Activated T-helper 1 cell treated with anti-CD3 and anti-CD28 coated beads, Interleukin-2, amount 50 U/mL, for 16 hours (primary cell): Measurements from ENCODE around the gene ZNF587.
"Not testable (repeated sequence)": the region's sequence is repeated elsewhere in the genome, so short reads cannot be mapped to it uniquely, and the experiment has no call there.

ENCODE experiments used
- DNase-seq, 2 donors: peaks; one replicate each; pipeline ENCODE4 v3.0.0-alpha.2; 2020; ENCODE audit warnings: low read depth in 1 of 2, low spot score in 1 of 2

ZNF587 gene

GRCh38 chr19:57886046-57886445, 36.4 kb downstream of the ZNF587 start:
- DNase-seq = no peak

GRCh38 chr19:57887195-57887941, 37.7 kb downstream of the ZNF587 start:
- no peak for DNase-seq

- no peak for DNase-seq
These were observed 38.5 kb downstream of the ZNF587 start for GRCh38 chr19:57888107-57888559.

- DNase-seq = peak; percentile 64 to 69
These were observed 39.0 kb downstream of the ZNF587 start, which contains the start of gene ZNF814 for GRCh38 chr19:57888560-57889231. TSS of gene ZNF814 (minus strand) at chr19:57889037. CDS start at chr19:57888802, 235 bp downstream.

GRCh38 chr19:57890706-57891105, 41.0 kb downstream of the ZNF587 start:
- DNase-seq = not testable (repeated sequence)

- no peak for DNase-seq
These were observed 50.7 kb downstream of the ZNF587 start for GRCh38 chr19:57900311-57900710.

GRCh38 chr19:57903618-57904184, 54.0 kb downstream of the ZNF587 start:
- DNase-seq = no peak

- no peak for DNase-seq
These were observed 55.6 kb downstream of the ZNF587 start for GRCh38 chr19:57905258-57905657.

- no peak for DNase-seq
These were observed 57.7 kb downstream of the ZNF587 start for GRCh38 chr19:57907394-57907793.

GRCh38 chr19:57914531-57914930, 64.9 kb downstream of the ZNF587 start:
- DNase-seq = no peak
